VCaP (cell line): ENCODE measurements around the gene CHIT1.

Experiments
- H3K27ac ChIP-seq: fragments of 450-650 bp; 2 replicates; pipeline ENCODE4 v1.5.1; 2017
- CTCF ChIP-seq: fragments of 450-650 bp; conservative IDR thresholded peaks from 2 replicates; pipeline ENCODE4 v1.5.1; 2017; ENCODE audit warnings: mild to moderate bottlenecking, moderate library complexity

Gene CHIT1

GRCh38 chr1:203274603-203275381 lies 45.3 kb upstream of the CHIT1 start:
- H3K27ac ChIP-seq, result no peak overlapping the region
- no peak for TF ChIP-seq CTCF

GRCh38 chr1:203273869-203274602 lies 44.6 kb upstream of the CHIT1 start:
- no peak for TF ChIP-seq CTCF
- peak overlapping the region; percentile 56; the same call in 1 of the 2 replicates for H3K27ac ChIP-seq

DNA sequence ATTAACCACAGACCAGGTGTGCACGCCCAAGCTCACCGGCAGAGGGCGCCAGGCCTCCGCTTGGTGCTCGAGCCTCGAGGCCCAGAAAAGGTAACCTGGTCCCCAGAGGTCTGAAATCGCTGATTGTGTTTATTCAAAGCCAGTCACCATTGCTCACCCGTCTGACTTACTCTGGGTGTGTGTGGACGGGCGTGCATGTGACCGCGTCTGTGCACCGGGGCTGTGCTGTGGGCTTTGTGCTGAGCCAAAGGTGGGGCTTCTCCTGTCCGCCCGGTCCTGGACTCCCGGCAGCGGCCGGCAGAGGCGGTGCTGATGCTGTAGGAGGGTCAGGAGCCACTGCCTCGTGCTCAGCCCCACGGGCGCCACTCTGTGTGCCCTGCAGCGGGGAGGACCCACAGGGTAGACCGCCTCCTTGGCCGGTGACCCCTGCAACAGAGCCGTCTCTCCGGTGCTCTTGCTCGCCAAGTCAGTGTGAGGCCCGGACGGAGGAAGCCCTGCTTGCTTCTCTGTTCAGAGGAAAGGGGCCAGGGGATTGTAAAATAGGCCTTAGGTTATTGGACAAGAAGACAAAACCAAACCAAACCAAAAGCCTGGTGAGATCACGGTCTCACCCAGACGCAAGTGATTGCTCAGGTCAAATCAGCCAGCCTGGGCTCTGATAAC lies 43.9 kb upstream of the CHIT1 start:
- peak; percentile 97 for TF ChIP-seq CTCF
- peak overlapping the region; percentile 56; the same call in 1 of the 2 replicates for H3K27ac ChIP-seq

DNA sequence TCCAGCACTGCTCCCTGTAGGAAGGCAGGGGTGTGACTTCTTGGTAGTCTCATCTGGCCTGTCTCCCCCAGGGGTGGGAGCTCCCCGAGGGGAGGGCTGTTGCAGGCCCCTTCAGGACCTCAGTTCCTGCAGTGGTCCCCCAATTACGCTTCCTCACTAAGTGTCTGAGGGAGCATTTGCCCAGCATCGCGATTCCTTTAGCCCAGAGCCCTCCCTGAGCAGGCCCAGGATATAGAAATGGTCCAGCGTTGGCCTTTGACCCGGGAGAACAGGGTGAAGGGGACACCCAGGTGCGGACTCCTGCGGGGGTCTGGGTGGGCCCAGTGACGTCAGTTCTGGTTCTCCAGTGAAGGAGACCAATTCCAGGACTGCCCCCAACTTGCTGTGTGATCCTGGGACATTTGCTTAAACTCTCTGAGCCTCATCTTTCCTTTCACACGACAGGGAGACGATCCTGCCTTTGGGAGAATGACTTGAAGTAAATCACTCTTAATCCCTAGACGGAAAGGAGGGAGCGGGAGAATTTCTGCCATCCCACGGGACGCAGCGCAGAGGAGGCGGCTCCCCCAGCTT lies 43.2 kb upstream of the CHIT1 start:
- no peak for TF ChIP-seq CTCF
- peak overlapping the region; percentile 56; the same call in 1 of the 2 replicates for H3K27ac ChIP-seq

DNA sequence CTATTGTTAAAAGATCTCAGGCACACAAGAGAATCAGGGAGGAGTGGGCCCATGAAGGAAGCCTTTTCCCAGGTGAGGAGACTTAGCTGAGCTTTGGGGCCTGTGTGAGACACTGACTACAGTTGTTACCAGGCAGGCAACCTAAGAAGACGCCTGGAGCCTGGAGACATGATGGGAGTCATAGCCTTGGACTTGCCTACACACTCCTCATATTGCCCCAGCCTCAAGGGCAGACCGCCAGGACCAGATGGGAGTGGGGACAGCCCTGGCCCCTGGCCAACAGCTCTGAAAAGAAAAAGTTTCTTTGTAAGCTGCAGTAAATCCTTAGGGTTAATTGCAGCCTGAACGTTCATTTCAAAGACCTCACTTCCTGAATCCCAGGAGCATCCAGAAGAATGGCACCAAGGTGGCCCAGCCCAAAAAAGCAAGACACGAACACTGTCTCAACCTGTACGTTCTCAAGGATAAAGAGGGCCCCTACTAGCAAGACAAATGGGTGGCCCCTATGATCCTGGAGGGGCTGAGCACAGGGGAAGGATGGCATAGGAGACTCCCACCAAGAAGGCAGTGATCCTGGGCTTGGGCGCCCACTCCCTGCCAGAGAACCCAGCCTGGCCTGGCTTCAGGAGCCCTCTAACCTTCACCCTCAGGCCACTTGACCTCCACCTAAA lies 42.6 kb upstream of the CHIT1 start:
- no peak for TF ChIP-seq CTCF
- no peak overlapping the region; the same call in 1 of the 2 replicates for H3K27ac ChIP-seq

- no peak overlapping the region for H3K27ac ChIP-seq
- no peak for TF ChIP-seq CTCF
Measured at GRCh38 chr1:203271018-203271743, 41.7 kb upstream of the CHIT1 start.
